Endothelial cell of umbilical vein (primary cell): ENCODE data around the gene AMPH. TPM values are rescaled to one million over a fixed set of nuclear protein-coding genes. Genes with fewer than 3 reads are reported as not detected.

ENCODE experiments used
- BruUV-seq: library from RNA; stranded (reverse); fragments of 400-500 nt; replicated peaks from 2 replicates; lab custom pipeline; 2021; lab: Mats Ljungman, UMichigan
- CTCF ChIA-PET: fragments of 300-600, 350-600 bp; sonication (Branson Sonifier 250); formaldehyde crosslinking; loops from one replicate; lab custom pipeline; 2021; ENCODE audit warnings: antibody characterized with exemption, inconsistent platforms; lab: Charles Lee
- POLR2A ChIA-PET: fragments of 300-600, 350-600 bp; sonication (Branson Sonifier 250); formaldehyde crosslinking; loops from one replicate; lab custom pipeline; 2021; ENCODE audit warnings: antibody characterized with exemption, inconsistent platforms; lab: Charles Lee
- DNase-seq: peaks from one replicate; pipeline ENCODE4 v3.0.0-alpha.2; 2011; ENCODE audit warnings: low read depth, low spot score
- FAIRE-seq: peaks from 2 replicates; lab custom pipeline; 2011; peaks lifted over from hg19 to GRCh38; lab: Jason Lieb, UNC
- H2AFZ ChIP-seq: 2 replicates; pipeline ENCODE4 v1.6.0; 2012; ENCODE audit warnings: low read depth, low read length, control low read depth, inconsistent platforms
- H3K27ac ChIP-seq: 2 replicates; pipeline ENCODE4 v1.5.1; 2011; ENCODE audit warnings: low read depth, mild to moderate bottlenecking, control low read depth, low read length, moderate library complexity; ENCODE audit not compliant: insufficient read depth
- H3K27me3 ChIP-seq, 2 experiments: 2 replicates each; pipeline versions ENCODE4 v1.6.0 to v1.6.1; 2011; ENCODE audit warnings: low read length in 2 of 2, mixed read lengths in 1 of 2; ENCODE audit not compliant: control insufficient read depth in 2 of 2, insufficient read depth in 2 of 2
- H3K36me3 ChIP-seq, 2 experiments: 2 replicates in 1 of 2; 3 replicates in 1 of 2; pipeline ENCODE4 v1.5.1; 2011; ENCODE audit warnings: low read length in 2 of 2, mild to moderate bottlenecking in 1 of 2, moderate library complexity in 1 of 2; ENCODE audit not compliant: control insufficient read depth in 2 of 2, insufficient read depth in 2 of 2; ENCODE audit errors: extremely low read depth in 1 of 2
- H3K4me1 ChIP-seq: 3 replicates; pipeline ENCODE4 v1.5.1; 2011; ENCODE audit warnings: mild to moderate bottlenecking, low read length; ENCODE audit not compliant: control insufficient read depth, insufficient read depth; ENCODE audit errors: extremely low read depth
- H3K4me2 ChIP-seq: 2 replicates; pipeline ENCODE4 v1.6.1; 2011; ENCODE audit warnings: low read length, control low read depth, mixed read lengths; ENCODE audit not compliant: insufficient read depth
- H3K4me3 ChIP-seq, 3 experiments: fragments of 200-600 bp in 1 of 3; sonication (generic), shearing (Covaris generic) in 1 of 3; replicated peaks in 1 of 3; 2 replicates each; pipeline ENCODE4 v1.5.1; 2011 to 2016; ENCODE audit warnings: control low read depth in 3 of 3, low read length in 3 of 3, mild to moderate bottlenecking in 2 of 3, inconsistent platforms in 1 of 3, low read depth in 1 of 3, moderate library complexity in 1 of 3; ENCODE audit not compliant: insufficient read depth in 1 of 3
- H3K79me2 ChIP-seq: 2 replicates; pipeline ENCODE4 v1.6.0; 2012; ENCODE audit warnings: low read length, inconsistent platforms; ENCODE audit not compliant: control insufficient read depth, insufficient read depth
- H3K9ac ChIP-seq: replicated peaks from 2 replicates; pipeline ENCODE3; 2011; ENCODE audit warnings: low read length, control low read depth; ENCODE audit not compliant: insufficient read depth; ENCODE audit errors: extremely low read depth
- H3K9me1 ChIP-seq: replicated peaks from 3 replicates; pipeline ENCODE4 v1.6.0; 2011; ENCODE audit warnings: mild to moderate bottlenecking, low read length; ENCODE audit not compliant: control insufficient read depth, insufficient read depth; ENCODE audit errors: extremely low read depth
- H3K9me3 ChIP-seq: replicated peaks from 2 replicates; pipeline ENCODE4 v1.5.1; 2012; ENCODE audit warnings: low read length, inconsistent platforms; ENCODE audit not compliant: control insufficient read depth, insufficient read depth
- H4K20me1 ChIP-seq: replicated peaks from 2 replicates; pipeline ENCODE3; 2011; ENCODE audit warnings: mild to moderate bottlenecking, low read length; ENCODE audit not compliant: control insufficient read depth, insufficient read depth; ENCODE audit errors: extremely low read depth
- EZH2 ChIP-seq: IDR thresholded peaks from 2 replicates; pipeline ENCODE4 v1.6.1; 2012; ENCODE audit warnings: borderline replicate concordance, low read depth, mild to moderate bottlenecking, moderate library complexity, low read length, inconsistent platforms; ENCODE audit not compliant: severe bottlenecking
- FOS ChIP-seq: IDR thresholded peaks from 2 replicates; pipeline ENCODE4 v1.6.1; 2011; ENCODE audit warnings: mild to moderate bottlenecking, low read length, moderate library complexity, borderline replicate concordance; ENCODE audit not compliant: insufficient read depth
- GATA2 ChIP-seq: IDR thresholded peaks from 2 replicates; pipeline ENCODE4 v1.7.0; 2011; ENCODE audit warnings: low read depth, mild to moderate bottlenecking, moderate library complexity, mixed read lengths, low read length; ENCODE audit not compliant: insufficient read length, insufficient read depth
- JUN ChIP-seq: IDR thresholded peaks from 2 replicates; pipeline ENCODE4 v1.6.1; 2011; ENCODE audit warnings: borderline replicate concordance, low read depth; ENCODE audit not compliant: insufficient read length, insufficient read depth
- MYC ChIP-seq: IDR thresholded peaks from one replicate; pipeline ENCODE4 v1.6.1; 2011; ENCODE audit warnings: mild to moderate bottlenecking, low read depth, low read length
- POLR2A ChIP-seq: IDR thresholded peaks from 2 replicates; pipeline ENCODE4 v1.6.1; 2012; ENCODE audit warnings: low read depth, mild to moderate bottlenecking, control low read depth, low read length
- POLR2AphosphoS5 ChIP-seq: IDR thresholded peaks from 2 replicates; pipeline ENCODE4 v1.6.1; 2012; ENCODE audit warnings: low read depth, mild to moderate bottlenecking, control low read depth, low read length, moderate library complexity; ENCODE audit not compliant: insufficient read depth
- dilution Hi-C: fragments of 300-500 bp; cut with MboI; formaldehyde crosslinking; loops from one replicate; pipeline ENCODE4 v1.15.0; 2019; ENCODE audit warnings: low sequenced_read_pairs; ENCODE audit not compliant: extremely low pct_ligation_motif_present
- intact Hi-C: fragments of 100-400 bp; cut with micrococcal nuclease; formaldehyde crosslinking; loops from one replicate; pipeline ENCODE4 v1.10.0; 2022
- polyA plus RNA-seq, 4 experiments: library from polyadenylated mRNA; depleted of rRNA in 3 of 4; stranded (reverse) in 3 of 4; unstranded in 1 of 4; fragments of >200 nt; gene quantifications; 2 replicates each; pipeline versions ENCODE4 v1.2.1 to v1.2.3, GENCODE V29; 2011 to 2012; ENCODE audit warnings: missing spikeins in 1 of 4
- total RNA-seq: library from RNA; stranded (reverse); gene quantifications from 2 replicates; pipeline ENCODE4 v1.2.3, GENCODE V29; 2021
- TF ChIP-seq, protein P1 (sequence below): IDR thresholded peaks from 2 replicates; pipeline ENCODE4 v1.6.1; 2011; ENCODE audit not compliant: insufficient read depth, insufficient read length
- TF ChIP-seq, protein P2 (sequence below), 2 donors: IDR thresholded peaks; 1 replicate in 1 of 2; 2 replicates in 1 of 2; pipeline ENCODE4 v1.5.1; 2011; ENCODE audit warnings: low read length in 2 of 2, mild to moderate bottlenecking in 2 of 2, moderate library complexity in 2 of 2, control low read depth in 1 of 2, inconsistent platforms in 1 of 2, low read depth in 1 of 2; ENCODE audit not compliant: insufficient read depth in 1 of 2; ENCODE audit errors: extremely low read depth in 1 of 2

AMPH gene
- total and polyA plus RNA-seq, 2 donors (not counting 3 experiments of a cell fraction or from before 2014, with no cell fraction given), result 5.2 to 9.2 TPM

DNA sequence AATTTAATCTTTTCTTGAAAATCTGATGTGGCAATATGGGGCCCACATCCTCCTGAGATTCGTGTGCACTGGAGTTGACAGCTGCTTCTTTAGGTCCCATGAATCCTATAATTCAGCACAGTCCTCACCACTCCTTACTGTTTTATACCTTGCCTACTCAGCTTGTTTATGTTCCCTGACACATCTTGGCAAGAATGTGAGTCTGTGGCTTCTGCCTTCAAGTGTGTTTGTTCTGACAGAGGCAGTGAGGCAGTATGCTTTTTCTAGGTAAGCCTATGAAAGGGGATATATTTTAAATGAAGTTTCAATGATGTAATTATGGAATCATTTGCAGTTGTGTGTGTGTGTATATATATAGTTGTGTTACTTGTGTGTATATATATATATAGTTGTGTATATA lies 106.4 kb downstream of the AMPH start:
- Histone ChIP-seq H3K27me3 (no peaks in the 10 kb centered on the region), H3K27ac (no peak overlapping the region), H3K9me1 (no peaks in the 10 kb centered on the region), H3K4me3 (no peak overlapping the region), H3K9ac (no peak overlapping the region), H3K9me3 (no peaks in the 10 kb centered on the region), H3K79me2 (no peaks in the 10 kb centered on the region), H3K36me3 (no peaks in the 10 kb centered on the region), H2AFZ (no peak overlapping the region), H3K4me1 (no peaks in the 10 kb centered on the region), H4K20me1 (no peaks in the 10 kb centered on the region), H3K4me2 (no peak overlapping the region)
- dilution Hi-C loops (no loop called here), intact Hi-C loops (no loop called here)
- ChIA-PET POLR2A (no interaction called here), CTCF (interaction anchor here (1.2 kb wide), 1 partner anchor 151 kb away, joined by 3 read pairs; no protein-coding TSS in a partner anchor)
- no peak for DNase-seq
- BruUV-seq, result no TSS peak
- TF ChIP-seq FOS, result no peak
- TF ChIP-seq POLR2A, result no peak
- TF ChIP-seq POLR2AphosphoS5, result no peak
- TF ChIP-seq GATA2, result no peak
- no peak for TF ChIP-seq MYC
- TF ChIP-seq, protein P1, sequence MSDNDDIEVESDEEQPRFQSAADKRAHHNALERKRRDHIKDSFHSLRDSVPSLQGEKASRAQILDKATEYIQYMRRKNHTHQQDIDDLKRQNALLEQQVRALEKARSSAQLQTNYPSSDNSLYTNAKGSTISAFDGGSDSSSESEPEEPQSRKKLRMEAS, result no peak
- no peak for TF ChIP-seq JUN
- TF ChIP-seq EZH2, result no peak
- TF ChIP-seq, protein P2, sequence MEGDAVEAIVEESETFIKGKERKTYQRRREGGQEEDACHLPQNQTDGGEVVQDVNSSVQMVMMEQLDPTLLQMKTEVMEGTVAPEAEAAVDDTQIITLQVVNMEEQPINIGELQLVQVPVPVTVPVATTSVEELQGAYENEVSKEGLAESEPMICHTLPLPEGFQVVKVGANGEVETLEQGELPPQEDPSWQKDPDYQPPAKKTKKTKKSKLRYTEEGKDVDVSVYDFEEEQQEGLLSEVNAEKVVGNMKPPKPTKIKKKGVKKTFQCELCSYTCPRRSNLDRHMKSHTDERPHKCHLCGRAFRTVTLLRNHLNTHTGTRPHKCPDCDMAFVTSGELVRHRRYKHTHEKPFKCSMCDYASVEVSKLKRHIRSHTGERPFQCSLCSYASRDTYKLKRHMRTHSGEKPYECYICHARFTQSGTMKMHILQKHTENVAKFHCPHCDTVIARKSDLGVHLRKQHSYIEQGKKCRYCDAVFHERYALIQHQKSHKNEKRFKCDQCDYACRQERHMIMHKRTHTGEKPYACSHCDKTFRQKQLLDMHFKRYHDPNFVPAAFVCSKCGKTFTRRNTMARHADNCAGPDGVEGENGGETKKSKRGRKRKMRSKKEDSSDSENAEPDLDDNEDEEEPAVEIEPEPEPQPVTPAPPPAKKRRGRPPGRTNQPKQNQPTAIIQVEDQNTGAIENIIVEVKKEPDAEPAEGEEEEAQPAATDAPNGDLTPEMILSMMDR (IDR thresholded peaks at IDR 0.05; ENCODE audit: extremely low read depth in 1 of 2, insufficient read depth in 1 of 2, low read depth in 1 of 2, low read length in 2 of 2), result no peak
- FAIRE-seq, result no peak
